Measurements from ENCODE around the gene PKN1. TPM values are rescaled to one million over a fixed set of nuclear protein-coding genes. Genes with fewer than 3 reads are reported as not detected.
A peak's percentile ranks its signal among the peaks of the same experiment; 100 is the strongest.

The PKN1 gene
- total and polyA plus RNA-seq, 2 of the 13 experiments (the other 11 are each of a cell fraction or from before 2014, with no cell fraction given): 45.7 to 54.5 TPM

DNA sequence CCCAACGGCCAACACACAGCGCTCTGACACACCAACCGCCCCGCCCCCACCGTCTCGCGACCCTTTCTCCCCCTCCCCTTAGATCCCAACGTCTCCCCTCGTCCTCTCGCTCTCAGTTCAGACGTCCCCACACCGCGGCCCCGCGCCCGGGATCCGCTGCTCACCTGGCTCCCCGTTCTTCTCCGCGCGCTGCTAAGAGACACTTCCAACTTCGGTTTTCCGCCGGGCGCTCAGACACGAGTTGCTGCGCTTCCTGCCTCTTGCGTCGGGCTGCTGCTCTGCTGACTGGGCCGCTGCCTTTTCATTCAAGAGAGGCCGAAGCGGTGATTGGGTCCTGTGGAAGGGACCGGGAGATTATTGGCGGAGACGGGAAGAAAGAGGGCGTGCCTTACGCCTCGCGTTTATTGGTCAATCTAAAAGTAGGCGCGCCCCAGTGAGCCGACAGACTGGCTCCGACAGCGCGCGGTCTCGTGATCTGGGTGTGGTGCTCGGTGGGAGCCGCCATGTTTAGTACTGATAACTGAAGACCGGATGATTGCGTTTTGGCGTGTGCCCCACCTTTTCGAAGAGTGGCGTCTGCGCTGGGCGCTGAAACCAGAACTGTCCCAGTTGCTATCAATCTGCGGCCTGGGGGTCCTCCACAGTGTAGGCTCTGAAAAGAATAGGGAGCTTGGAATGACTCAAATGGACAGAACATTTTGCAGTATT lies 13.8 kb upstream of the PKN1 start, which contains the start of gene DDX39A (continued):
- TF ChIP-seq, protein P1, sequence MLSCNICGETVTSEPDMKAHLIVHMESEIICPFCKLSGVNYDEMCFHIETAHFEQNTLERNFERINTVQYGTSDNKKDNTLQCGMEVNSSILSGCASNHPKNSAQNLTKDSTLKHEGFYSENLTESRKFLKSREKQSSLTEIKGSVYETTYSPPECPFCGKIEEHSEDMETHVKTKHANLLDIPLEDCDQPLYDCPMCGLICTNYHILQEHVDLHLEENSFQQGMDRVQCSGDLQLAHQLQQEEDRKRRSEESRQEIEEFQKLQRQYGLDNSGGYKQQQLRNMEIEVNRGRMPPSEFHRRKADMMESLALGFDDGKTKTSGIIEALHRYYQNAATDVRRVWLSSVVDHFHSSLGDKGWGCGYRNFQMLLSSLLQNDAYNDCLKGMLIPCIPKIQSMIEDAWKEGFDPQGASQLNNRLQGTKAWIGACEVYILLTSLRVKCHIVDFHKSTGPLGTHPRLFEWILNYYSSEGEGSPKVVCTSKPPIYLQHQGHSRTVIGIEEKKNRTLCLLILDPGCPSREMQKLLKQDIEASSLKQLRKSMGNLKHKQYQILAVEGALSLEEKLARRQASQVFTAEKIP (CRISPR knock-in tag; IDR thresholded peaks at IDR 0.05; ENCODE audit: borderline replicate concordance): no peak
- no peak for TF ChIP-seq KDM1A (CRISPR knock-in tag; IDR thresholded peaks at IDR 0.05)
- TF ChIP-seq, protein P2, sequence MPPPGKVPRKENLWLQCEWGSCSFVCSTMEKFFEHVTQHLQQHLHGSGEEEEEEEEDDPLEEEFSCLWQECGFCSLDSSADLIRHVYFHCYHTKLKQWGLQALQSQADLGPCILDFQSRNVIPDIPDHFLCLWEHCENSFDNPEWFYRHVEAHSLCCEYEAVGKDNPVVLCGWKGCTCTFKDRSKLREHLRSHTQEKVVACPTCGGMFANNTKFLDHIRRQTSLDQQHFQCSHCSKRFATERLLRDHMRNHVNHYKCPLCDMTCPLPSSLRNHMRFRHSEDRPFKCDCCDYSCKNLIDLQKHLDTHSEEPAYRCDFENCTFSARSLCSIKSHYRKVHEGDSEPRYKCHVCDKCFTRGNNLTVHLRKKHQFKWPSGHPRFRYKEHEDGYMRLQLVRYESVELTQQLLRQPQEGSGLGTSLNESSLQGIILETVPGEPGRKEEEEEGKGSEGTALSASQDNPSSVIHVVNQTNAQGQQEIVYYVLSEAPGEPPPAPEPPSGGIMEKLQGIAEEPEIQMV (CRISPR knock-in tag; IDR thresholded peaks at IDR 0.05; ENCODE audit: low read depth): peak; percentile 33; the same call in 1 of the 2 replicates
- peak; percentile 91 for TF ChIP-seq SAP130 (CRISPR knock-in tag; IDR thresholded peaks at IDR 0.05; ENCODE audit: low read depth)
- peak; percentile 75 for TF ChIP-seq ZFX (CRISPR knock-in tag; IDR thresholded peaks at IDR 0.05; ENCODE audit: low read depth)
- TF ChIP-seq ZNF205 (CRISPR knock-in tag; IDR thresholded peaks at IDR 0.05): no peak
- peak; percentile 79; the same call in 1 of the 2 replicates for TF ChIP-seq ZNF546 (CRISPR knock-in tag; conservative IDR thresholded peaks at IDR 0.05)
- peak; percentile 71; the same call in 1 of the 2 replicates for TF ChIP-seq ZNF724P (CRISPR knock-in tag; IDR thresholded peaks at IDR 0.05; ENCODE audit: borderline replicate concordance)
- TF ChIP-seq, protein P3, sequence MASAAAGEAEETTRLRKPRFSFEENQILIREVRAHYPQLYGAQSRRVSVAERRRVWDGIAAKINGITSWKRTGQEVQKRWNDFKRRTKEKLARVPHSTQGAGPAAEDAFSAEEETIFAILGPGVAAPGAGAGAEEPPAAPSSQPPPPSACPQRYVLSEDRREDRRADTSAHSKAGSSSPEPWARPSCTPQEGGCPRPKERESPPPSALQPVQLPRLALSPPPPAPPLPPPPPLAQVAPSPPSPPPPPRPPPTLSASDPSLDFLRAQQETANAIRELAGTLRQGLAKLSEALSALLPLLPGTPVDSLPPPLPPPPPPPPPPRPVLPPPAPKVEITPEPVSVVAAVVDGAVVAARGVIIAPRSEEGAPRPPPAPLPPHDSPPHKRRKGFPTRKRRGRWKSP (CRISPR knock-in tag; IDR thresholded peaks at IDR 0.05): peak; percentile 94
- TF ChIP-seq FOXC1 (CRISPR knock-in tag; IDR thresholded peaks at IDR 0.05; ENCODE audit: borderline replicate concordance): 0 out of 2 replicates have a peak, but pooled peaks have one; percentile 55
- TF ChIP-seq, protein P4, sequence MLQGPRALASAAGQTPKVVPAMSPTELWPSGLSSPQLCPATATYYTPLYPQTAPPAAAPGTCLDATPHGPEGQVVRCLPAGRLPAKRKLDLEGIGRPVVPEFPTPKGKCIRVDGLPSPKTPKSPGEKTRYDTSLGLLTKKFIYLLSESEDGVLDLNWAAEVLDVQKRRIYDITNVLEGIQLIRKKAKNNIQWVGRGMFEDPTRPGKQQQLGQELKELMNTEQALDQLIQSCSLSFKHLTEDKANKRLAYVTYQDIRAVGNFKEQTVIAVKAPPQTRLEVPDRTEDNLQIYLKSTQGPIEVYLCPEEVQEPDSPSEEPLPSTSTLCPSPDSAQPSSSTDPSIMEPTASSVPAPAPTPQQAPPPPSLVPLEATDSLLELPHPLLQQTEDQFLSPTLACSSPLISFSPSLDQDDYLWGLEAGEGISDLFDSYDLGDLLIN (CRISPR knock-in tag; IDR thresholded peaks at IDR 0.05; ENCODE audit: borderline replicate concordance): no peak
- TF ChIP-seq PHF8 (CRISPR knock-in tag; IDR thresholded peaks at IDR 0.05): peak; percentile 51
- TF ChIP-seq, protein P5, sequence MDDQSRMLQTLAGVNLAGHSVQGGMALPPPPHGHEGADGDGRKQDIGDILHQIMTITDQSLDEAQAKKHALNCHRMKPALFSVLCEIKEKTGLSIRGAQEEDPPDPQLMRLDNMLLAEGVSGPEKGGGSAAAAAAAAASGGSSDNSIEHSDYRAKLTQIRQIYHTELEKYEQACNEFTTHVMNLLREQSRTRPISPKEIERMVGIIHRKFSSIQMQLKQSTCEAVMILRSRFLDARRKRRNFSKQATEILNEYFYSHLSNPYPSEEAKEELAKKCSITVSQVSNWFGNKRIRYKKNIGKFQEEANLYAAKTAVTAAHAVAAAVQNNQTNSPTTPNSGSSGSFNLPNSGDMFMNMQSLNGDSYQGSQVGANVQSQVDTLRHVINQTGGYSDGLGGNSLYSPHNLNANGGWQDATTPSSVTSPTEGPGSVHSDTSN (CRISPR knock-in tag; IDR thresholded peaks at IDR 0.05; ENCODE audit: borderline replicate concordance): no peak
- TF ChIP-seq, protein P6, sequence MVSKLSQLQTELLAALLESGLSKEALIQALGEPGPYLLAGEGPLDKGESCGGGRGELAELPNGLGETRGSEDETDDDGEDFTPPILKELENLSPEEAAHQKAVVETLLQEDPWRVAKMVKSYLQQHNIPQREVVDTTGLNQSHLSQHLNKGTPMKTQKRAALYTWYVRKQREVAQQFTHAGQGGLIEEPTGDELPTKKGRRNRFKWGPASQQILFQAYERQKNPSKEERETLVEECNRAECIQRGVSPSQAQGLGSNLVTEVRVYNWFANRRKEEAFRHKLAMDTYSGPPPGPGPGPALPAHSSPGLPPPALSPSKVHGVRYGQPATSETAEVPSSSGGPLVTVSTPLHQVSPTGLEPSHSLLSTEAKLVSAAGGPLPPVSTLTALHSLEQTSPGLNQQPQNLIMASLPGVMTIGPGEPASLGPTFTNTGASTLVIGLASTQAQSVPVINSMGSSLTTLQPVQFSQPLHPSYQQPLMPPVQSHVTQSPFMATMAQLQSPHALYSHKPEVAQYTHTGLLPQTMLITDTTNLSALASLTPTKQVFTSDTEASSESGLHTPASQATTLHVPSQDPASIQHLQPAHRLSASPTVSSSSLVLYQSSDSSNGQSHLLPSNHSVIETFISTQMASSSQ (IDR thresholded peaks at IDR 0.05; ENCODE audit: low read depth): no peak
- TF ChIP-seq, protein P6 (CRISPR knock-in tag; IDR thresholded peaks at IDR 0.05; ENCODE audit: borderline replicate concordance): no peak
- TF ChIP-seq, protein P7, sequence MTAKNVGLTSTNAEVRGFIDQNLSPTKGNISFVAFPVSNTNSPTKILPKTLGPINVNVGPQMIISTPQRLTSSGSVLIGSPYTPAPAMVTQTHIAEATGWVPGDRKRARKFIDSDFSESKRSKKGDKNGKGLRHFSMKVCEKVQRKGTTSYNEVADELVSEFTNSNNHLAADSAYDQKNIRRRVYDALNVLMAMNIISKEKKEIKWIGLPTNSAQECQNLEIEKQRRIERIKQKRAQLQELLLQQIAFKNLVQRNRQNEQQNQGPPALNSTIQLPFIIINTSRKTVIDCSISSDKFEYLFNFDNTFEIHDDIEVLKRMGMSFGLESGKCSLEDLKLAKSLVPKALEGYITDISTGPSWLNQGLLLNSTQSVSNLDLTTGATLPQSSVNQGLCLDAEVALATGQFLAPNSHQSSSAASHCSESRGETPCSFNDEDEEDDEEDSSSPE (CRISPR knock-in tag; IDR thresholded peaks at IDR 0.05): peak; percentile 84

Measured in HepG2 (cell line).